NCI-H1417 (cell line): ENCODE measurements around the gene SLC35G1.

ENCODE experiments used
- DNase-seq, 3 experiments: peaks; one replicate each; lab custom pipeline; 2025; lab: John Stamatoyannopoulos, UW

The SLC35G1 gene, protein sequence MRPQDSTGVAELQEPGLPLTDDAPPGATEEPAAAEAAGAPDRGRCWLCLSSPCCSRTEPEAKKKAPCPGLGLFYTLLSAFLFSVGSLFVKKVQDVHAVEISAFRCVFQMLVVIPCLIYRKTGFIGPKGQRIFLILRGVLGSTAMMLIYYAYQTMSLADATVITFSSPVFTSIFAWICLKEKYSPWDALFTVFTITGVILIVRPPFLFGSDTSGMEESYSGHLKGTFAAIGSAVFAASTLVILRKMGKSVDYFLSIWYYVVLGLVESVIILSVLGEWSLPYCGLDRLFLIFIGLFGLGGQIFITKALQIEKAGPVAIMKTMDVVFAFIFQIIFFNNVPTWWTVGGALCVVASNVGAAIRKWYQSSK

DNA sequence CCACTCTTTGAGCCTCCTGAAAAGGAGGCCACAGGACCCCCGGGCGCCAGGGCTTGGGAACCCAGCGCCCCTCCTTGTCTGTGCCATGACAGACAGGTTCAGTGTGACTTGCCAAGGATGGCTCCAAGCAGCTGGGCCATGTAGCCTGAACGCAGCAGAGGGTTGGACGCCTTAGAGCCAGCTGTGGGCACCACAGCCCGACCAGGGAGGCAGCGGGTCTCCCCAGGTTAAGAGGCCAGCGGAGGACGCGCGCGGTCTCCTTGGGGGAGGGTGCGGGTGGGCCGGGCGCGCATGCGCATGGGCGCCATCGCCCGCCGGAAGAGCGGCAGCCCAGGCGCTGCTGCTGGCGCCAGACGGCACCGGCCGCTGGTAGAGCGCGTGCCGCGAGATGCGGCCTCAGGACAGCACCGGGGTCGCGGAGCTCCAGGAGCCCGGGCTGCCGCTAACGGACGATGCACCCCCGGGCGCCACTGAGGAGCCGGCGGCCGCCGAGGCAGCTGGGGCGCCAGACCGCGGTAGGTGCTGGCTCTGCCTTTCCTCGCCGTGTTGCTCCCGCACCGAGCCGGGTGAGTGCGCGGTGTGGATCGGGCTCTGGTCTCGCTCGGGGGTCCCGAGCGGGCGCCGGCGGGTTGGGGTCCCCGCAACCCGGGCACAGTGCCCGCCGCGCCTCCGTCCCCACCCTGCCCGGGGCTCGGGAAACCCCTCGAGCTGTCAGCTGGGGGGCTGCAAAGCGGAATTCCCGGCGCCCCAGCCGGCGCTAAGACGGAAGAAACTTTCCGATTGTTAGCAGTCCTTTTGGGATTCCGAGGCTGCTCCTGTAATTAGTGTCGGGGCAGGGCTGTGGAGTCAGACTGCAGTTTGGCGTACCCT lies at the start of gene SLC35G1:
Gene SLC35G1, plus strand, starts transcription at position 333 of the 870 bp plus-strand sequence. Its CDS starts 56 bp downstream, at position 389.
- peak; percentile 62 to 83 (median 76) for DNase-seq

DNA sequence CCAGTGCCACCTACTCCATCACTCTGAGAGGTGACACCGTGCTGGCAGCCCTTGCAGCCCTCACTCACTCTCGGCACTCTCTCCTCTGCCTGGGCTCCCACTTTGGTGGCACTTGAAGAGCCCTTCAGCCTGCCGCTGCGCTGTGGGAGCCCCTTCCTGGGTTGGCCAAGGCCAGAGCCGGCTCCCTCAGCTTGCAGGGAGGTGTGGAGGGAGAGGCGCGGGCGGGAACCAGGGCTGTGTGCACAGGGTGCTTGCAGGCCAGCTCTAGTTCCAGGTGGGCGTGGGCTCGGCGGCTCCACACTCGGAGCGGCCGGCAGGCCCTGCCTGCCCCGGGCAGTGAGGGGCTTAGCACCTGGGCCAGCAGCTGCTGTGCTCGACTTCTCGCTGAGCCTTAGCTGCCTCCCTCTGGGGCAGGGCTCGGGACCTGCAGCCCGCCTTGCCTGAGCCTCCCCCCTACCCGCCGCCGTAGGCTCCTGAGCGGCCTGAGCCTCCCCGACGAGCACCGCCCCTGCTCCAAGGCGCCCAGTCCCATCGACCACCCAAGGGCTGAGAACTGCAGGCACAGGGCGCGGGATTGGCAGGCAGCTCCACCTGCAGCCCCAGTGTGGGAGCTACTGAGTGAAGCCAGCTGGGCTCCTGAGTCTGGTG lies 48.7 kb upstream of the SLC35G1 start:
- peak in 1 of 3 experiments; percentile 70 for DNase-seq

DNA sequence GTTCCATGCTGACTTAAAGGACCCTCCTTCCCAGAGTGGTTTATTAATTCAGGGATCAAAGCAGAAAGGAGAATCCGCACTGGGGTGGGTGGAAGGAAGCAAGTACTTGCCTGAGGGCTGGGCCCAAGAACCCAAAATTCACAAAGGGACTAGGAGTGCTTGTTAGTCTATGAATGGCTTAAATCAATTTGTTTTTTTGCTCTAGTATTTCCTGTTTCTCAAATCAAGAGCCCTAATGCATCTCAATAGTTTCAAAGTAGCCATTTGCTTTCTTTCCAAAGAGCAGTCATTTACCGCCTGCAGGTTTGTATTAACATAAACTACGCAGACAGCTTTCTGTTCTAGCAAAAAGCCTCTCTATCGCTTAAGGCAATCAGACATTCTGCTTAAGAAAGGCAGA lies 44.2 kb upstream of the SLC35G1 start:
- peak; percentile 36 to 83 (median 43) for DNase-seq

DNA sequence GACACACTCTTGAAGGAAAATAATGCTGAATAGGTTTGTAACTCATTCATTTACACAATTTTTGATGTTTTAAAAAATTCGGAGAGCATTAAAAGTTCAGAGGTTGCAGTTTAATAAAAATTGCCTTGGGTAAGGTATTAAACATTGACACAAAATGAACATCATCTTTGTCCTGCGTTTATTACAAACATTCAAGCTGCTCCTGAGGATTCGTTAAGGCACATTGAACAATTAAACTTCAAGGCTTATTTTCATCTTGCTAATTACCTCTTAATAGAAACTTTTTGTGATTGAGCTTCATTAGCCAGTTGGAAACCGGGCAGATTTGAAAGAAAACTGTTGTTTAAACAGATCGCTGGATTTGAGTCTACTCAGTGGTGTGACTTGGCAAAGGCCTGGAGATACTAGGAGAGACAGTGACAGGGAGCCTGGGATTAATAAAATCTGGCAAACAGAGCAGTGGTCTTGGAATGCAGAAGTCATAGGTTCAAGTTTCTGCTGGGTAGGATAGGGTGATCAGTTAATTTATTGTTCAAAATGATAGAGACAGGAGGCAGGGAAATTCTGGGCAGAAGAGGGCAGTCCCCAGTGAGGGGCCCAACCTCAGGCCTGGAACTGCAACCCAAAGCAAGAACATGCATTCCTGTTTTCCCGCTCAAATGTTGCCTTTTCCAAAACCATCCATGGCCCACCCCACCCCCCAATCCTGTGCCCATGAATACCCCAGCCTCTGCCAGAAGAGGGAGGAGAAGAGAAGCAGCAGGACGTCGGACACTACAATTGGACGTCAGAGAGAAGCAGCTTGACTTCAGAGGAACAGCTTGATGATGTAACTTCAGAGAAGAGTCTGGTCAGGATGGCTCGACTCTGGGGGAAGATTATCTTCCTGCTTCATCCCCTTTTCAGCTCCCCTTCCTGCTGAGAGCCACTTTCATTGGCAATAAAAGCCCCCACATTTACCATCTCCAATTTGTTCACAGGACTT lies 43.5 kb upstream of the SLC35G1 start:
- DNase-seq = peak in 1 of 3 experiments; percentile 18

DNA sequence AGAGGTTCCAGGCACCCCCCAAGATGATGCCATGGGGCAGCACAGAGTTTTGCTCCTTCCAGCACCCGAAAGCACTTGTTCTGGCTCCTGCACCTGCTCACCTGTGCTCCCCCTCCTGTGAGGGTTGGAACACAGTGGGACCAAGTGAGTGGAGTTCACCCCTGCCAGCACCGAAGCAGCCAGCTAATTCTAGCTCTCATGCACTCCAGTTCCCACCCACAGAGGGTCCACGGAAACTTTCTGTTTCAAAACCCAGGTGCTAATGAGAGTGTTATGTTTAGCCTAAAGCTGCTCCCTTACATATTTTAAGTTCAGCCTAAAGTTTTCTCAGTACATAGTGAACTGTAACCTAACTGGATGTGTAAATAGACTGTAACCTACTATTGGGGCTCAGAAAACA lies 42.6 kb upstream of the SLC35G1 start:
- no peak for DNase-seq

DNA sequence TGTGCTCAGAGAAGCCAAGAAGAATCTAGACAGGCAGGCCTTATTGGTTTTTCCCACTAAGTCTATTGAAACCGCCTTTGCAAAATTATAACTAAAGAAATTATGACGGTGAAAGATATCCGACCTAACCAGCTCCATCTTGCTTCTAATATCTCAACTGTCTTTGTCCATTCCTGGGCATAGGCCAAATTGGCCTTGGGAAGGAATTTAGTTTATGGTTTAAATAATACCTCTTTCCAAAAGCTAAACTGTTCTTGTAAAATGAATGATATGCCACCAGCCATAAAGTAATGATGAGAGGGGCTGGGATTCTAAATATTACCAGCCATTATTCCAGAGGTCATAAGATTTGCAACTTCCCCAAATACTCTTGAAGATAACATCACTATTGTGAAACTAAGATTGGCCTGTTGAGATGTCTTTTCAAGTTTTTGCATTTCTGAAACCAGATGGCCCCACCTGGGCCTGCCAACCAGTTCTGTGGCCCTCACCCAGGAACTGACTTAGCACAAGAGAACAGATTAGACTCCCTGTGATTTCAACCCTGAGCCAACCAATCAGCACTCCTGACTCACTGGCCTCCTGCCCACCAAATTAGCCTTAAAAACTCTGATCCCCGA lies 41.2 kb upstream of the SLC35G1 start:
- no peak for DNase-seq

DNA sequence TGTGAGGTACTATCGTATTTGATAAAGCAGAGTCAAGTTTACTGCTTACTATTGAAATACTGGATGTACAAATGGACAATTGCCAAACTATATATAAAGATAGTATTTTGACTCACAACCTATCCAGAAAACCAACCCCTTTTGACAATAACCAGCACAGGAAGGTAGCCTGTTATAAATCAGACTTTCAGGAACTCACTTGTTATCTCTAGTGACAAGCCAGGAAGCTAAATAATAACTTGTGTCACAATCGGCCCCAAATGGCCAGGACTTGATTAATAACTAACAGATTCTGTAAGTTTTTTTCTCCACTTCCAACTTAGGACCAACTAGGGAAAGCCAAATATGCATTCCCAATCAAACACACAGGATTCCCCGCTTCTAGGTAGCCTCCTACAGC lies 38.8 kb upstream of the SLC35G1 start:
- no peak for DNase-seq

DNA sequence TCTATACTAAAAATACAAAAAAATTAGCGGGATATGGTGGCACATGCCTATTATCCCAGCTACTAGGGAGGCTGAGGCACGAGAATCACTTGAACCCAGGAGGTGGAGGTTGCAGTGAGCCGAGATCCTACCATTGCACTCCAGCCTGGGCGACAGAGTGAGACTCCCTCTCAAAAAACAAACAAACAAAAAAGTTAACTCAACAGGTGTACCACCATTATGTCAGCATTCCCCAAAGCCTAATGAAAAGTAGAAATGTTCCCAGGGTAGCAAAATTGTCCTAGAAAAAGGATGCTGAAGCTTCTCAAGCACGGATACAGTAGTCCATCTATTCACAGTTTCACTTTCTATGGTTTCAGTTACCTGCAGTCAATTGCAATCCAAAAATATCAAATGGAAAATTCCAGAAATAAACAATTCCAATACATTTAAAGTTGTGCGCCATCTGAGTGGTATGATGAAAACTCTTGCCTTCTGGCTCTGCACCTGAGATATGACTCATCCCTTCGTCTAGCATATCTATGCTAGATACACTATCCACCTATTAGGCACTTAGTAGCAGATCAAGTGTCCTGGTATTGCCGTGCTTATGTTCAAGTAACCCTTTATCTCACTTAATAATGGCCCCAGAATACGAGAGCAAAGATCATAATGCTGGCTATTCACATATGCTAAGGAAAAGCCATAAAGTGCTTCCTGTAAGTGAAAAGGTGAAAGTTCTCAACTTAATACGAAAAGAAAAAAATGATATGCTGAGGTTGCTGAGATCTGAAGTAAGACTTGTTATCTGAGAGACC lies 37.2 kb upstream of the SLC35G1 start:
- DNase-seq = no peak

DNA sequence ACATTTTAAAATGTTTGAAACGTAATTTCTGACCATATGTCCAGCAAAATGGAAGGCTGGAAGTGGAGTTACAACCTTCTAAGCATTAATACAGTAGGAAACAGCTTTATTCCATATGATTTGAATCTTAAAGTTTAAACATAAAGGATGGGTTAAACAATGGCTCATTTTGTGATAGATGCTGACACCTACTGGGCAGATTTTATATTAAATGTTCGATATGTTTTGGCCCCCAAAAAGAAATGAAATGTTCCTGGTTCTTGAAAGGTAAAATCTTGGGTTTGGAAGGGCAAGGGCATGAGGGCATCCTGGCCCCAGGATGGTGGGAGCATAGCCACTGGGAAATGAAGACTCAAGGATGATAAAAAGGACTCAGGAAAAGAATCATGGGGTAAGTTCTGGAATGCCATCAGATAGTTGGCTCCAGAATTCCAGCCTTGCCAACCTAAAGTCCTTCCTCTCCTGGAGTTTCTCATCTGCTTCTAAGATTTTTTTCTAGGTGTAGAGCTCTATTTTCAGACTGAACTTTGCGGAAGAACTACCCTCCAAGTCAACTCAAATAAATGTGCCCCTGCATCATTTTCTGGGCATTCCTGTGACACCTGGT lies 34.6 kb upstream of the SLC35G1 start:
- DNase-seq = peak in 2 of 3 experiments; percentile 1 to 34

DNA sequence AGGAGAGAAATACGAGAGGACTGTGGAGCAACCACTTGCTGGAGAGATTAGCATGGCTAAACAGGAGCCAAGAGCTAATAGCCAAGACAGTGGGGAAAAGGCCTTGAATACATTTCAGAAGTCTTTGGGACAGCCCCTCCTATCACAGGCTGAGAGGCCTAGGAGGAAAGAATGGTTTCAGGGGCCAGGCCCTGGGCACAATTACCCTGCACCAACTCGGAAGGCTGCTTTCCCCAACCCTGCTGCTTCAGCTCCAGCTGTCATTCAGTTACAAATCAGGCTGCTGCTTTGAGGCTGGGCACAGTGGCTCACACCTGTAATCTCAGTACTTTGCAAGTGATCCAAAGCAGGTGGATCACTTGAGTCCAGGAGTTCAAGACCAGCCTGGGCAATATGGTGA lies 32.0 kb upstream of the SLC35G1 start:
- DNase-seq = no peak

DNA sequence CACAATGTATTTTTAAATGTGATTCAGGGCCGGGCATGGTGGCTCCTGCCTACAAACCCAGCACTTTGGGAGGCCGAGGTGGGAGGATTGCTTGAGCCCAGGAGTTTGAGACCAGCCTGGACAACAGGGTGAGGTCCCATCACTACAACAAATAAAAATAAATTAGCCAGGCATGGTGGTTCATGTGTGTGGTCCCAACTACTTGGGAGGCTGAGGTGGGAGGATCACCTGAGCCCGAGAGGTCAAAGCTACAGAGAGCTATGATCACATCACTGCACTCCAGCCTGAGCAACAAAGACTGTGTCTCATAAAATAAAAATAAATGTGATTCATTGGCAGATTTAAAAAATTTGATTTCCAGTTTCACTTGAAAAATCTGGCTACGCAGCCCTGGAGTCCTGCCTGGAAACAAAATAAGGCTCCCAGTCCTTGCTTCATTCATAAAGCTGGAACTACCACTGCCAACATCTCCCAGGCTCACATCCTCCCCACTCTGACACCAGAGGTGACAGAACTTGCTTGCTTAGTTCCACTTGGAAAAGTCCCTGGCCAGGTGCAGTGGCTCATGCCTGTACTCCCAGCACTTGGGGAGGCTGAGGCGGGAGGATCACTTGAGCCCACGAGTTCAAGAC lies 27.9 kb upstream of the SLC35G1 start:
- no peak for DNase-seq

DNA sequence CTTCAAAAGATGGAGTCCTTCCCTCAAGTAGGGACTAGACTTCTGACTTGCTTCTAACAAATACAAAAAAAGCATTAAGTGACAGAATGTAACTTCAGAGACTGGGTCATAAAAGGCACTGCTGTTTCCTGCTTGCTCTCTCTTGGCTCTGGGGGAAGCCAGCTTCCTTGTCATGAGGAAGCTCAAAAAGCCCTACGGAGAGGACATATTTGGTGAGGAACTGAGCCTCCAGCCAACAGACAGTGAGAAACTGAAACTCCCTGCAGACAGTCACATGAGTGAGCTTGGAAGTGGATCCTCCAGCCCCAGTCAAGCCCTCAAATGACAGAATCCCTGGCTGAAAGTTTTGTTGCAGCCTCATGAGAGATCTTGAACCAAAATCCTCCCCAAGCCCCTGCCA lies 26.3 kb upstream of the SLC35G1 start:
- DNase-seq = no peak

DNA sequence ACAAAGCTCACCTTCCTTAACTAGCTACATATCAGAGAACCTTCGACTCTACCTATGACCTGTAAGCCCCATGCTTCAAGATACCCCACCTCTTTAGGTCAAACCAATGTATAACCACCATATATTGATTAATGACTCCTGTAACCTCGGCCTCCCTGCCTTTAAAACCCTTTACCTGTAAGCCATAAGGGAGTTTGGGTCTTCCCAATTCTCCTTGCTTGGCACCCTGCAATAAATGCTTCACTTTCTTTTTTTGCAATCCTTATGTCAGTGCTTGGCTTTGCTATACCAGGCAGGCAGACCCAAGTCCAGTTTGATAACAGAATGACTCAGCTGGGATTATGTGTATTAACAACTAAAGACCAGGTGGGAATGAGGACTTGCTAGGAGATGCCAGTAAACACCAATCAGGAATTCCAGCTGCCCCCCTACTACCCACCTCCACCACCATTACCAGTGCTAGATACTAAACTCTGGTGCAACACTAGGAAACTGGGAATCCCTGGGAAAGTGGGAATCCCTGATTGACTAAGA lies 22.0 kb upstream of the SLC35G1 start:
- DNase-seq = no peak

DNA sequence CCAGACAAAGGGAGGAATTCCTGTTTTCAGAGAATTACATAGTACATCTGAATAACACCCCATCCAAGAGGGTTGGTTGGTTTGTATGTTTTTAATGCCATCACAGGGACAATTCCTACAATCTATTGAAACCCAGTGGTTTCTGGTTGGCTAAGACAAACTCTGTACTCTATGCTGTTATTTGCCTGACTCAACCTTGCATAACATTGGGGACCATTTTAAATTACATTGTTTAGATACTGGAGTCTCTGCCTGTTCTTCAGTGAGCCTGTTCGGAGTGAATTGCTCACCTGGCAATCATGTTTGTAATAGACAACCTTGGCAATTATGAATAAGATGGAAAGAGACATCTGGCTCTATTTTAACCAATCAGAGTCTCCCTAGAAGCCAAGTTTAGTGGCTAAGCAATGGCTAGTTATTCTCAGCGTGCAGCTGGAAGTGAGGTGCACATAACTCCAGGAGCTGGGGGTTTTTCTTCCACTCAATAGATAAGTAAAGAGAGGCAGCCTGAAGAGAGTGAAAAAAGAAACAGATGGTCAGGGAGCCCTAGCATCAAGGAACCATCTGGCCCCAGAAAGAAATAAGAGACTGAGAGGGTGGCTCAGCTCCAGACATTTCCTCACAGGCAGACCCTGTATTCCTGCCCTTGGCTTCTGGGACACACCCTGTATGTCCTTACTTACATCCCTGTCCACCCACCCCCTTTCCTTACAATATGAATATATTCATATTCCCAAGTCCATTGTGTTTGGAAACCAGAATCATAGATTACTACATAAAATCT lies 21.2 kb upstream of the SLC35G1 start:
- DNase-seq = peak in 1 of 3 experiments; percentile 11

- peak in 1 of 3 experiments; percentile 48 for DNase-seq
Observed at GRCh38 chr10:93873420-93874115, 20.2 kb upstream of the SLC35G1 start.

GRCh38 chr10:93874309-93875031 lies 19.3 kb upstream of the SLC35G1 start:
- peak; percentile 9 to 90 (median 49) for DNase-seq

DNA sequence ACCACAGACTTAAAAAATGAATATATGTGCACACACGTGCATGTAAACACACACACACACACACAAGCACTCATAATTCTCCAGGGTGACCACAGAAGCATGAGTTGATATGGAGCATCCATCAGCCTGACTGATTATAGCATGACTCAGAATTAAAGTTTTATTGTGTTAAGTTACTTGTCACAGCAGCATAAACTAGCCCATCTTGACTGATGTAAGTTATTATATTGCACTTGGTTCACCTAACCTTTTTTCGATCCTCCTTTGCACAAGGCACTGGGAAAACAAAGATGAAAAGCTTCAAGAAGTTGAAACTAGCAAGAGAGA lies 18.8 kb upstream of the SLC35G1 start:
- no peak for DNase-seq
